Panc1 (cell line): ENCODE measurements around the gene ERN1. TPM values are rescaled to one million over a fixed set of nuclear protein-coding genes. Genes with fewer than 3 reads are reported as not detected.

ENCODE experiments used
- ATAC-seq: fragments of 200-7000 bp; cut with Tn5 transposase; 2 replicates; pipeline ENCODE4 v1.9.1; 2020; ENCODE audit warnings: mild to moderate bottlenecking, moderate library complexity
- BruUV-seq: library from RNA; stranded (reverse); fragments of 400-500 nt; replicated peaks from 2 replicates; lab custom pipeline; 2021; lab: Mats Ljungman, UMichigan
- CTCF ChIA-PET: fragments of 300-600 bp; sonication (Branson Sonifier 250); formaldehyde crosslinking; loops from one replicate; lab custom pipeline; 2022; ENCODE audit warnings: antibody characterized with exemption; lab: Charles Lee
- POLR2A ChIA-PET: fragments of 300-600 bp; sonication (Branson Sonifier 250); formaldehyde crosslinking; loops from one replicate; lab custom pipeline; 2022; ENCODE audit warnings: antibody characterized with exemption; lab: Charles Lee
- DNase-seq: peaks from one replicate; pipeline ENCODE4 v3.0.0-alpha.2; 2010; ENCODE audit warnings: low read depth, low spot score
- H3K27ac ChIP-seq: 2 replicates; pipeline ENCODE4 v1.5.1; 2011; ENCODE audit warnings: mild to moderate bottlenecking, low read length, inconsistent platforms
- H3K27me3 ChIP-seq: fragments of 200-500 bp; sonication (Bioruptor generic); 2 replicates; pipeline ENCODE4 v1.6.0; 2014; ENCODE audit warnings: low read length, inconsistent platforms; ENCODE audit not compliant: control insufficient read depth, insufficient read depth
- H3K36me3 ChIP-seq: fragments of 200-500 bp; sonication (Bioruptor generic); 2 replicates; pipeline ENCODE4 v1.5.1; 2014; ENCODE audit warnings: inconsistent platforms, mild to moderate bottlenecking, low read length, moderate library complexity; ENCODE audit not compliant: control insufficient read depth, insufficient read depth
- H3K4me1 ChIP-seq: 2 replicates; pipeline ENCODE4 v1.5.1; 2011; ENCODE audit warnings: inconsistent platforms, mild to moderate bottlenecking, low read length, moderate library complexity; ENCODE audit not compliant: control insufficient read depth, insufficient read depth
- H3K4me3 ChIP-seq, 2 experiments: 2 replicates each; pipeline ENCODE4 v1.5.1; 2011 to 2012; ENCODE audit warnings: low read depth in 2 of 2, low read length in 2 of 2, mild to moderate bottlenecking in 2 of 2, inconsistent platforms in 1 of 2, moderate library complexity in 1 of 2
- H3K9me3 ChIP-seq: fragments of 200-500 bp; sonication (Bioruptor generic); 2 replicates; pipeline ENCODE4 v1.5.1; 2014; ENCODE audit warnings: low read depth, mild to moderate bottlenecking, inconsistent platforms, low read length, moderate library complexity; ENCODE audit not compliant: control insufficient read depth, insufficient read depth
- POLR2AphosphoS5 ChIP-seq: IDR thresholded peaks from 2 replicates; pipeline ENCODE4 v1.6.1; 2012; ENCODE audit warnings: mild to moderate bottlenecking, low read depth, low read length, moderate library complexity
- SIN3A ChIP-seq: IDR thresholded peaks from 2 replicates; pipeline ENCODE4 v1.6.1; 2012; ENCODE audit warnings: low read depth, mild to moderate bottlenecking, low read length, moderate library complexity, borderline replicate concordance; ENCODE audit not compliant: insufficient read depth
- TCF7L2 ChIP-seq: IDR thresholded peaks from 2 replicates; pipeline ENCODE4 v1.6.1; 2011; ENCODE audit warnings: mild to moderate bottlenecking, low read depth, low read length, inconsistent platforms
- in situ Hi-C: cut with HindIII; loops from 2 replicates; pipeline ENCODE4 v1.10.0; 2016; ENCODE audit warnings: low sequenced_read_pairs, low pct_unique_long_range_greater_than_20kb
- intact Hi-C: fragments of 100-400 bp; cut with micrococcal nuclease; formaldehyde crosslinking; loops from one replicate; pipeline ENCODE4 v1.10.0; 2022; ENCODE audit not compliant: unreplicated experiment
- total RNA-seq: library from RNA; stranded (reverse); gene quantifications from one replicate; pipeline ENCODE4 v1.2.1, GENCODE V29; 2021; ENCODE audit not compliant: unreplicated experiment
- TF ChIP-seq, protein P1 (sequence below): fragments of 450-650 bp; IDR thresholded peaks from 2 replicates; pipeline ENCODE4 v1.5.1; 2017; ENCODE audit warnings: mild to moderate bottlenecking
- TF ChIP-seq, protein P2 (sequence below), 2 experiments: IDR thresholded peaks; 2 replicates each; pipeline ENCODE4 v1.6.1; 2011 to 2012; ENCODE audit warnings: low read depth in 2 of 2, control low read depth in 1 of 2, low read length in 1 of 2, mild to moderate bottlenecking in 1 of 2, moderate library complexity in 1 of 2; ENCODE audit not compliant: insufficient read depth in 1 of 2

Gene ERN1
- total RNA-seq, 1 experiment from 2014 or later, result 12.1 TPM

DNA sequence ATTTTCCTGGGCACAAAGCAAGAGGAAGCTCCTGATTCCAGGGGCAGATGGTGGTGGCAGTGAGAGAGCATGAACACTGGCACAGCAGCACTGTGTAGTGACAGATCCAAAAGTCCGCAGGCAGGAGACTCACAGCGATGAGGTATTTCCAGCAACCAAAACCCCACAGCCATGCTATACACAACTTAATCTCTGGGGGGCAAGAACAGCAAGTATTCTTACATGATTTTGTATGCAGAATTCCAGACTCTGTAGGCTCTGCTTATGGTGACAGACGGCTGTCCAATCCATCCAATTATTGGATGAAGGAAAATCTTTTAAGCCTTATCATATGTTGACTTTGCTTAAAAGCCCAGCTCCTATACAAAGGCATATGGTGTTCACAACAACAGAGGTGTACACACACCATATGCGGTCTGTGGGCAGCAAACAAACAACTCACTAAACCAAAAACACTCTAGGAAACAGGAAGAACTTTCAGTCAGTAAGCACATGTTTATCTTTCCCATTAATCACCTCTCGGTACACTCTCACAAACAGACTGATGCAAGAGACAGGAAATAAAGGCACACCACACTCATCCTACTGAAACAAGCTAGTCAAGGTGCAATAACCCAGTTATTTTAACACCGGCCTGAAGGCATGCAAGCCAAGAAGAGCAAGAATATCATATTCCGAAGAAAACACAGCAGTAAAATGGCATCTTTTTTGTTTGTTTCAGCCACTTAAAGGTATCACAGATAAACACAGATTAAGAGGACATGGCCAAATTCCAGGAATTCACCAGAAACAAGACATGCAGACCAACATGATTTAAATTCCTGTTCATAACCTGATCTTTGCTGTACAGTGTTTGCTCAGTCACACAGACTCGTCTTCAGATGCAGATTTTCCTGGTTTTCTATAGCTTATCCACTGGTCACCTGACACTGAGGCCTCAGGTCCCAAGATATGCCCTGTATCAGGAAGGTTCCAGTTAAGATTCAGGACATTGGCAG is 47.8 kb downstream of the ERN1 start:
- Histone ChIP-seq H3K9me3 (no peaks in the 10 kb centered on the region), H3K4me3 (peak overlapping the region in 1 of 2 experiments; percentile 32; a peak in 2 of 4 replicates), H3K36me3 (no peaks in the 10 kb centered on the region), H3K27me3 (no peaks in the 10 kb centered on the region), H3K4me1 (peaks cover 28% of the 10 kb centered on the region), H3K27ac (peak overlapping the region; percentile 84)
- in situ Hi-C loops (no loop called here), intact Hi-C loops (no loop called here)
- no TSS peak for BruUV-seq
- DNase-seq (peak; percentile 90), ATAC-seq (peak; percentile 91)
- ChIA-PET CTCF (interaction anchor here (0.9 kb wide), 1 partner anchor 51 kb away, joined by 3 read pairs; no protein-coding TSS in a partner anchor), POLR2A (no interaction called here)
- TF ChIP-seq, protein P1, sequence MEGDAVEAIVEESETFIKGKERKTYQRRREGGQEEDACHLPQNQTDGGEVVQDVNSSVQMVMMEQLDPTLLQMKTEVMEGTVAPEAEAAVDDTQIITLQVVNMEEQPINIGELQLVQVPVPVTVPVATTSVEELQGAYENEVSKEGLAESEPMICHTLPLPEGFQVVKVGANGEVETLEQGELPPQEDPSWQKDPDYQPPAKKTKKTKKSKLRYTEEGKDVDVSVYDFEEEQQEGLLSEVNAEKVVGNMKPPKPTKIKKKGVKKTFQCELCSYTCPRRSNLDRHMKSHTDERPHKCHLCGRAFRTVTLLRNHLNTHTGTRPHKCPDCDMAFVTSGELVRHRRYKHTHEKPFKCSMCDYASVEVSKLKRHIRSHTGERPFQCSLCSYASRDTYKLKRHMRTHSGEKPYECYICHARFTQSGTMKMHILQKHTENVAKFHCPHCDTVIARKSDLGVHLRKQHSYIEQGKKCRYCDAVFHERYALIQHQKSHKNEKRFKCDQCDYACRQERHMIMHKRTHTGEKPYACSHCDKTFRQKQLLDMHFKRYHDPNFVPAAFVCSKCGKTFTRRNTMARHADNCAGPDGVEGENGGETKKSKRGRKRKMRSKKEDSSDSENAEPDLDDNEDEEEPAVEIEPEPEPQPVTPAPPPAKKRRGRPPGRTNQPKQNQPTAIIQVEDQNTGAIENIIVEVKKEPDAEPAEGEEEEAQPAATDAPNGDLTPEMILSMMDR, result no peak; the same call in 1 of the 2 replicates
- TF ChIP-seq SIN3A (no peak), POLR2AphosphoS5 (peak; percentile 47; the same call in 1 of the 2 replicates), TCF7L2 (peak; percentile 69)
- TF ChIP-seq, protein P2, sequence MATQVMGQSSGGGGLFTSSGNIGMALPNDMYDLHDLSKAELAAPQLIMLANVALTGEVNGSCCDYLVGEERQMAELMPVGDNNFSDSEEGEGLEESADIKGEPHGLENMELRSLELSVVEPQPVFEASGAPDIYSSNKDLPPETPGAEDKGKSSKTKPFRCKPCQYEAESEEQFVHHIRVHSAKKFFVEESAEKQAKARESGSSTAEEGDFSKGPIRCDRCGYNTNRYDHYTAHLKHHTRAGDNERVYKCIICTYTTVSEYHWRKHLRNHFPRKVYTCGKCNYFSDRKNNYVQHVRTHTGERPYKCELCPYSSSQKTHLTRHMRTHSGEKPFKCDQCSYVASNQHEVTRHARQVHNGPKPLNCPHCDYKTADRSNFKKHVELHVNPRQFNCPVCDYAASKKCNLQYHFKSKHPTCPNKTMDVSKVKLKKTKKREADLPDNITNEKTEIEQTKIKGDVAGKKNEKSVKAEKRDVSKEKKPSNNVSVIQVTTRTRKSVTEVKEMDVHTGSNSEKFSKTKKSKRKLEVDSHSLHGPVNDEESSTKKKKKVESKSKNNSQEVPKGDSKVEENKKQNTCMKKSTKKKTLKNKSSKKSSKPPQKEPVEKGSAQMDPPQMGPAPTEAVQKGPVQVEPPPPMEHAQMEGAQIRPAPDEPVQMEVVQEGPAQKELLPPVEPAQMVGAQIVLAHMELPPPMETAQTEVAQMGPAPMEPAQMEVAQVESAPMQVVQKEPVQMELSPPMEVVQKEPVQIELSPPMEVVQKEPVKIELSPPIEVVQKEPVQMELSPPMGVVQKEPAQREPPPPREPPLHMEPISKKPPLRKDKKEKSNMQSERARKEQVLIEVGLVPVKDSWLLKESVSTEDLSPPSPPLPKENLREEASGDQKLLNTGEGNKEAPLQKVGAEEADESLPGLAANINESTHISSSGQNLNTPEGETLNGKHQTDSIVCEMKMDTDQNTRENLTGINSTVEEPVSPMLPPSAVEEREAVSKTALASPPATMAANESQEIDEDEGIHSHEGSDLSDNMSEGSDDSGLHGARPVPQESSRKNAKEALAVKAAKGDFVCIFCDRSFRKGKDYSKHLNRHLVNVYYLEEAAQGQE (IDR thresholded peaks at IDR 0.05; ENCODE audit: insufficient read depth in 1 of 2, low read depth in 2 of 2, low read length in 1 of 2), result no peak

DNA sequence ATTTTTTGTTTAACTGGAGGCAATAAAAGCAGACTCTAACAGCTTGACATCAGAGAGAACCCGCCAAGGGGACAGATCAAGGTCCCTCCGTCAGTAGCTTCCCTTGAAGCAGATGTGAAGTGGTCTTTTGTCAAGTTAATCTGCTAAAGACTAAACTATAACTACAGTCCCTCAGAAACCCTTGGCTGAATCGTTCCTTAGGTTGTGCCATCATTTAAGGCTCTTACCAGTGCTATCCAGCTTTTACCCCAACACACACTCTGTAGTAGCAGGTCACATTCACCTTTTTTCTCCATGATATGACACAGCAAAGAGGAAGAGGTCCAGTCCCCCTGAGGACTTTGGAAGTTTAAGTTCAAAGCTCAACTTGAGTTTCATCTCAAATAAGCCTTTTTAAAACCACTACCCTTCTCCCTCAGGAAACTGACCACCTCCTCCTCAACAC is 49.7 kb downstream of the ERN1 start:
- in situ Hi-C loops (no loop called here), intact Hi-C loops (no loop called here)
- Histone ChIP-seq H3K27me3 (no peaks in the 10 kb centered on the region), H3K27ac (peak overlapping the region; percentile 23; the same call in 1 of the 2 replicates), H3K36me3 (no peaks in the 10 kb centered on the region), H3K4me3 (no peak overlapping the region), H3K9me3 (no peaks in the 10 kb centered on the region), H3K4me1 (peaks cover 28% of the 10 kb centered on the region)
- BruUV-seq, result no TSS peak
- TF ChIP-seq SIN3A (no peak), POLR2AphosphoS5 (no peak), TCF7L2 (no peak)
- TF ChIP-seq, protein P2 (IDR thresholded peaks at IDR 0.05; ENCODE audit: insufficient read depth in 1 of 2, low read depth in 2 of 2, low read length in 1 of 2), result no peak
- TF ChIP-seq, protein P1, result no peak
- ATAC-seq, result no peak
- CTCF ChIA-PET, result no interaction called here
- DNase-seq, result no peak
- POLR2A ChIA-PET, result no interaction called here
